GM23338 (cell line): ENCODE data around the gene LATS2. TPM values are rescaled to one million over a fixed set of nuclear protein-coding genes. Genes with fewer than 3 reads are reported as not detected.

Source experiments
- ATAC-seq: fragments of 200-7000 bp; cut with Tn5 transposase; 3 replicates; pipeline ENCODE4 v1.9.1; 2020
- DNase-seq: peaks from one replicate; pipeline ENCODE4 v3.0.0-alpha.2; 2015; ENCODE audit warnings: low spot score
- H2AFZ ChIP-seq: fragments of 200-600 bp; sonication (generic); 2 replicates; pipeline ENCODE4 v1.8.0; 2016; ENCODE audit warnings: antibody characterized with exemption, mild to moderate bottlenecking, moderate library complexity
- H3F3A ChIP-seq: fragments of 200-600 bp; sonication (generic); replicated peaks from 2 replicates; pipeline ENCODE4 v1.8.0; 2017; ENCODE audit warnings: antibody characterized with exemption, mixed run types, low read depth
- H3K27ac ChIP-seq: fragments of 200-600 bp; sonication (generic); 2 replicates; pipeline ENCODE4 v1.6.1; 2016; ENCODE audit warnings: low read depth
- H3K27me3 ChIP-seq: fragments of 200-600 bp; sonication (generic); 2 replicates; pipeline ENCODE4 v1.8.0; 2016; ENCODE audit warnings: mild to moderate bottlenecking, mixed run types, moderate library complexity; ENCODE audit not compliant: insufficient read depth
- H3K36me3 ChIP-seq: fragments of 200-600 bp; sonication (generic); 2 replicates; pipeline ENCODE4 v1.8.0; 2016; ENCODE audit warnings: mild to moderate bottlenecking; ENCODE audit not compliant: insufficient read depth
- H3K4me1 ChIP-seq: fragments of 200-600 bp; sonication (generic); 2 replicates; pipeline ENCODE4 v1.8.0; 2016; ENCODE audit warnings: mild to moderate bottlenecking, moderate library complexity; ENCODE audit not compliant: insufficient read depth
- H3K4me2 ChIP-seq: fragments of 200-600 bp; sonication (generic); 2 replicates; pipeline ENCODE4 v1.7.1; 2017; ENCODE audit warnings: mixed run types
- H3K4me3 ChIP-seq: fragments of 200-600 bp; sonication (generic); 2 replicates; pipeline ENCODE4 v1.6.1; 2016; ENCODE audit warnings: mixed run types
- H3K79me2 ChIP-seq: fragments of 200-600 bp; sonication (generic); replicated peaks from 2 replicates; pipeline ENCODE4 v1.8.0; 2017; ENCODE audit warnings: mild to moderate bottlenecking; ENCODE audit not compliant: insufficient read depth
- H3K9me2 ChIP-seq: fragments of 200-600 bp; sonication (generic); 2 replicates; pipeline ENCODE4 v1.8.0; 2017; ENCODE audit not compliant: insufficient read depth
- H4K20me1 ChIP-seq: fragments of 200-600 bp; sonication (generic); replicated peaks from 2 replicates; pipeline ENCODE4 v1.8.0; 2017; ENCODE audit warnings: mild to moderate bottlenecking; ENCODE audit not compliant: insufficient read depth
- H3K27ac Mint-ChIP-seq: 2 replicates; pipeline ENCODE4 v1.8.0; 2020; ENCODE audit warnings: inconsistent platforms, mild to moderate bottlenecking, moderate library complexity, mixed read lengths
- H3K27me3 Mint-ChIP-seq: 3 replicates; pipeline ENCODE4 v1.8.0; 2022; ENCODE audit warnings: low read depth, mild to moderate bottlenecking, moderate library complexity, mixed read lengths, inconsistent platforms; ENCODE audit not compliant: insufficient read depth, poor library complexity
- H3K36me3 Mint-ChIP-seq: 3 replicates; pipeline ENCODE4 v1.8.0; 2021; ENCODE audit warnings: low read depth, mild to moderate bottlenecking, inconsistent platforms, moderate library complexity, mixed read lengths
- H3K4me1 Mint-ChIP-seq: 3 replicates; pipeline ENCODE4 v1.8.0; 2020; ENCODE audit warnings: mild to moderate bottlenecking, inconsistent platforms, mixed read lengths
- H3K4me3 Mint-ChIP-seq: 3 replicates; pipeline ENCODE4 v1.8.0; 2021; ENCODE audit warnings: moderate library complexity, mild to moderate bottlenecking, inconsistent platforms, mixed read lengths
- H3K9me3 Mint-ChIP-seq: 3 replicates; pipeline ENCODE4 v1.8.0; 2020; ENCODE audit warnings: moderate library complexity, mild to moderate bottlenecking, inconsistent platforms, mixed read lengths
- CREB1 ChIP-seq: fragments of 250-450 bp; sonication (Bioruptor Pico); IDR thresholded peaks from 2 replicates; pipeline ENCODE4 v1.5.0; 2020; ENCODE audit warnings: low read depth, mild to moderate bottlenecking, moderate library complexity
- ETS1 ChIP-seq: IDR thresholded peaks from 2 replicates; pipeline ENCODE4 v1.6.1; 2016; ENCODE audit warnings: antibody characterized with exemption
- EZH2 ChIP-seq: fragments of 200-600 bp; sonication (generic); IDR thresholded peaks from one replicate; pipeline ENCODE4 v1.8.0; 2017; ENCODE audit warnings: antibody characterized with exemption, mild to moderate bottlenecking, low read depth; ENCODE audit not compliant: unreplicated experiment
- EZH2phosphoT487 ChIP-seq: fragments of 200-600 bp; sonication (generic); IDR thresholded peaks from one replicate; pipeline ENCODE4 v1.8.1; 2018; ENCODE audit warnings: antibody characterized with exemption; ENCODE audit not compliant: unreplicated experiment
- JUNB ChIP-seq: IDR thresholded peaks from one replicate; pipeline ENCODE4 v1.6.1; 2016; ENCODE audit warnings: antibody characterized with exemption; ENCODE audit not compliant: unreplicated experiment
- NANOG ChIP-seq: IDR thresholded peaks from 2 replicates; pipeline ENCODE4 v1.6.1; 2016; ENCODE audit warnings: antibody characterized with exemption, borderline replicate concordance
- POLR2AphosphoS5 ChIP-seq: IDR thresholded peaks from 2 replicates; pipeline ENCODE4 v1.6.1; 2016; ENCODE audit warnings: antibody characterized with exemption, low read depth
- REST ChIP-seq: IDR thresholded peaks from one replicate; pipeline ENCODE4 v1.6.1; 2018; ENCODE audit warnings: antibody characterized with exemption; ENCODE audit not compliant: unreplicated experiment
- STAT1 ChIP-seq: IDR thresholded peaks from one replicate; pipeline ENCODE4 v1.6.1; 2016; ENCODE audit warnings: antibody characterized with exemption; ENCODE audit not compliant: unreplicated experiment
- ZNF114 ChIP-seq: fragments of 250-450 bp; sonication (Bioruptor Pico); IDR thresholded peaks from 2 replicates; pipeline ENCODE4 v1.5.0; 2020; ENCODE audit warnings: mild to moderate bottlenecking, moderate library complexity
- ZNF331 ChIP-seq: fragments of 250-450 bp; sonication (Bioruptor Pico); IDR thresholded peaks from 2 replicates; pipeline ENCODE4 v1.5.0; 2020; ENCODE audit warnings: low read depth, mild to moderate bottlenecking, moderate library complexity
- ZNF462 ChIP-seq: fragments of 250-450 bp; sonication (Bioruptor Pico); IDR thresholded peaks from 2 replicates; pipeline ENCODE4 v1.5.0; 2020; ENCODE audit warnings: mild to moderate bottlenecking, moderate library complexity
- polyA plus RNA-seq: library from polyadenylated mRNA; unstranded; fragments of >200 nt; fragmentation: Nextera tagmentation; extraction: Ambion mirVana; gene quantifications from 2 replicates; pipeline ENCODE4 v1.2.1, GENCODE V29; 2016
- total RNA-seq: library from RNA; depleted of rRNA; stranded (reverse); fragments of >200 nt; shearing (Covaris generic); gene quantifications from 2 replicates; pipeline ENCODE4 v1.2.3, GENCODE V29; 2014

The LATS2 gene
- total and polyA plus RNA-seq, 2 experiments from 2014 or later = 10.5 to 25.4 TPM

- Mint-ChIP-seq H3K36me3 (peaks cover 22% of the 10 kb centered on the region), H3K4me1 (peaks cover 41% of the 10 kb centered on the region), H3K27me3 (peaks cover 8% of the 10 kb centered on the region), H3K9me3 (no peaks in the 10 kb centered on the region), H3K27ac (no peak overlapping the region; the same call in 1 of the 2 replicates), H3K4me3 (no peak overlapping the region)
- Histone ChIP-seq H3K4me2 (no peak overlapping the region), H3K9me2 (no peaks in the 10 kb centered on the region), H3K27me3 (no peaks in the 10 kb centered on the region), H4K20me1 (peaks cover 14% of the 10 kb centered on the region; the same call in 1 of the 2 replicates), H3F3A (0 out of 2 replicates have a peak, but pooled peaks cover 4% of the 10 kb centered on the region), H2AFZ (no peak overlapping the region), H3K4me1 (peaks cover 27% of the 10 kb centered on the region), H3K4me3 (no peak overlapping the region), H3K27ac (no peak overlapping the region), H3K79me2 (peaks cover 85% of the 10 kb centered on the region), H3K36me3 (no peaks in the 10 kb centered on the region)
- ATAC-seq (no peak), DNase-seq (no peak)
- TF ChIP-seq ZNF462 (CRISPR knock-in tag) = no peak
- TF ChIP-seq STAT1 = no peak
- TF ChIP-seq EZH2 = no peak
- no peak for TF ChIP-seq ETS1
- no peak for TF ChIP-seq REST
- TF ChIP-seq EZH2phosphoT487 = no peak
- TF ChIP-seq JUNB = no peak
- no peak for TF ChIP-seq CREB1 (CRISPR knock-in tag)
- TF ChIP-seq ZNF114 (CRISPR knock-in tag) = no peak
- no peak for TF ChIP-seq ZNF331
- TF ChIP-seq POLR2AphosphoS5 = no peak
- no peak for TF ChIP-seq NANOG
Observed at GRCh38 chr13:20995245-20995838, 66.0 kb downstream of the LATS2 start.
